Activated CD4-positive, alpha-beta T cell treated with anti-CD3 and anti-CD28 coated beads for 36 hours (primary cell): ENCODE measurements around the gene CEMIP. TPM values are rescaled to one million over a fixed set of nuclear protein-coding genes. Genes with fewer than 3 reads are reported as not detected.

ENCODE experiments used
- ATAC-seq: fragments of 200-7000 bp; cut with Tn5 transposase; one replicate; pipeline ENCODE4 v1.10.0; 2021; ENCODE audit warnings: mild to moderate bottlenecking, moderate library complexity
- CTCF ChIA-PET: fragments of 350-600 bp; sonication (Branson Sonifier 250); formaldehyde crosslinking; loops from one replicate; lab custom pipeline; 2021; ENCODE audit warnings: antibody characterized with exemption; lab: Charles Lee
- POLR2A ChIA-PET: fragments of 350-600 bp; sonication (Branson Sonifier 250); formaldehyde crosslinking; loops from one replicate; lab custom pipeline; 2021; ENCODE audit warnings: antibody characterized with exemption, inconsistent platforms; lab: Charles Lee
- DNase-seq: peaks from one replicate; pipeline ENCODE4 v3.0.0-alpha.2; 2020
- H3K27ac Mint-ChIP-seq: one replicate; pipeline ENCODE4 v1.8.0; 2021; ENCODE audit warnings: mixed read lengths
- H3K27me3 Mint-ChIP-seq: one replicate; pipeline ENCODE4 v1.8.0; 2021; ENCODE audit warnings: mixed read lengths
- H3K36me3 Mint-ChIP-seq: one replicate; pipeline ENCODE4 v1.8.0; 2021; ENCODE audit warnings: low read depth, mixed read lengths
- H3K4me1 Mint-ChIP-seq: one replicate; pipeline ENCODE4 v1.8.0; 2021; ENCODE audit warnings: mixed read lengths
- H3K4me3 Mint-ChIP-seq: one replicate; pipeline ENCODE4 v1.8.0; 2021; ENCODE audit warnings: mild to moderate bottlenecking, moderate library complexity, mixed read lengths
- H3K9me3 Mint-ChIP-seq: one replicate; pipeline ENCODE4 v1.8.0; 2021; ENCODE audit warnings: low read depth, mixed read lengths
- intact Hi-C, 2 experiments: fragments of 100-400 bp; cut with DNase I in 1 of 2; cut with micrococcal nuclease in 1 of 2; formaldehyde crosslinking; loops; one replicate each; pipeline versions ENCODE4 v1.14.2 to v1.15.1; 2022 to 2024; cut with DNase I, micrococcal nuclease
- total RNA-seq, 2 experiments: library from RNA; stranded (reverse); gene quantifications; one replicate each; pipeline ENCODE4 v1.2.3, GENCODE V29; 2021

The CEMIP gene
- total RNA-seq, 2 experiments from 2014 or later = 0.04 TPM; not detected in 1

DNA sequence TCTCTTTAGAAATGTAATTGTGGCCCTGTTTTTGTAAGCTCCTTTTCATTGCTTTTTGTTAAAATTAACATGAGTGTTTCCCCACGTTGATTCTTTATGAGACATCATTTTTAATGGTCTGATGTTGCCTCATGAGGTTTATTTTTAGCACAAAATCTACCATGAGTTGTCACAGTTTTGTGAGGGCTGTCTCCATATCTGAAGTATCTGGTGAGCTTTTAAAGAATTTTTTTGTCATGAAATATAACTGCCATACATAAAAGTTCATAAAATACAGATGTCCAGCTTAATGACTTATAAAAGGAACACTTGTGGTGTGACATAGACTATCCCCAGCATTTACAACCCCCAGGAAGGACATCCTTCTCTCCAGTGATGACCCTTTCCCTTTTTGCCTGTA is 34.3 kb upstream of the CEMIP start:
- intact Hi-C loops = no loop called here
- DNase-seq = no peak
- no peak for ATAC-seq
- Mint-ChIP-seq H3K4me1 (no peaks in the 10 kb centered on the region), H3K4me3 (no peak overlapping the region), H3K27me3 (no peaks in the 10 kb centered on the region), H3K27ac (no peak overlapping the region), H3K9me3 (peaks cover 5% of the 10 kb centered on the region), H3K36me3 (no peaks in the 10 kb centered on the region)
- ChIA-PET CTCF (no interaction called here), POLR2A (no interaction called here)

DNA sequence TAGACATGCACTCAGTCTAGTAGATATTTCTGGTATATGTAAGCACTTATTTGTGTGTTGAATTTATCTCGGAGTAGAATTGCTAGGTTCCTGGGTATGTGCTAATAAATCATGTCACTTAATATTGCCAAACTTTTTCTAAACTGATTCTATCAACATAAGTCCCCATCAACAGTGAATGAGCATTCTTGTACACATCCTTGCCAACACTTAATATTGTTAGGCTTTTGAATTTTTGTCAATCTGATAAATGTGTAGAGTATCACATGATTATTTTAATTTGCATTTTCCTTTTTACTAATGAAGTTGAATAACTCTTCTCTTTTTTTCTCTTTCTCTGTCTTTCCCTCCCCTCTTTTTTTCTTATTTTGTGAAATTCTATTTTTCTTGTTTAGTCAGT is 33.3 kb upstream of the CEMIP start:
- H3K27ac Mint-ChIP-seq = no peak overlapping the region
- H3K27me3 Mint-ChIP-seq = no peaks in the 10 kb centered on the region
- H3K9me3 Mint-ChIP-seq = peaks cover 5% of the 10 kb centered on the region
- no peak for DNase-seq
- intact Hi-C loops = no loop called here
- no peak for ATAC-seq
- H3K36me3 Mint-ChIP-seq = peaks cover 6% of the 10 kb centered on the region
- POLR2A ChIA-PET = no interaction called here
- H3K4me3 Mint-ChIP-seq = no peak overlapping the region
- no peaks in the 10 kb centered on the region for H3K4me1 Mint-ChIP-seq
- CTCF ChIA-PET = no interaction called here

DNA sequence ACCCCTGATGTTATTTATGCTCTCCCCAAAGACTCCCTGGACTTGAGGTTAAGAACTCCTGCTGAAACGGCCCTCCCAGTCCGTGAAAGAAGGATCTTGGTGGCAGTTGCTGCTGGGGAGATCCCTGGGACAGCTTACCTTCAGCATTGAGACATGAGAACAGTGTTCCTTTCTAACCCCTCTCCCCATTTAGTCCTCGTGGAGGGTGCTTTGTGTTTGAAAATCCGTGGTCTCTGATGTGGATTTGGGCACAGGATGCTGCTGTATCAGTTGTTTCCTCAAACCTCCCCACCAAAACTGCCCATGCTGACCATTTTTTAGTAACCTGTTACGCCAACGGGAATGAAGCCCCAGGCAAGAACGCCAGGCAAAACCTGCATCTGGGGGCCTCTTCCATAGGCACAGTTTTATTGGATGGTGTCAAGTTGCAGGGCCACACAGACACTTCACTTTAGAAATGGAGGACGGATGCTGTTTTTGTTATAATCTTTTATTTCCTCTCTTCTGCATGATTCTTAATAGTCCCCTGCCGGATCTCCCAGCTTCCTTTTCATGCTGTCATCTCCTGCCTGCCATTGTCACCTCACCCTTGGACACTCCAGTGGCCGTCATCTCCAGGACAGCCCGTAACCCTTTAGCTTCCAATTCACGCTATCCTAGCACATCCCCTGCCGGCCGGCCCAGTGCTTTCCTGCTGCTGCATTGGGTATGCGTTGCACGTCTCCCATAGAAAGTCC is 31.7 kb upstream of the CEMIP start:
- POLR2A ChIA-PET = no interaction called here
- H3K27ac Mint-ChIP-seq = no peak overlapping the region
- ATAC-seq (no peak), DNase-seq (no peak)
- H3K27me3 Mint-ChIP-seq = no peaks in the 10 kb centered on the region
- H3K4me3 Mint-ChIP-seq = no peak overlapping the region
- no peaks in the 10 kb centered on the region for H3K4me1 Mint-ChIP-seq
- peaks cover 5% of the 10 kb centered on the region for H3K9me3 Mint-ChIP-seq
- H3K36me3 Mint-ChIP-seq = peaks cover 9% of the 10 kb centered on the region
- CTCF ChIA-PET = interaction anchor here (1.2 kb wide), 1 partner anchor 29 kb away, joined by 4 read pairs; no protein-coding TSS in a partner anchor
- intact Hi-C loops = no loop called here

DNA sequence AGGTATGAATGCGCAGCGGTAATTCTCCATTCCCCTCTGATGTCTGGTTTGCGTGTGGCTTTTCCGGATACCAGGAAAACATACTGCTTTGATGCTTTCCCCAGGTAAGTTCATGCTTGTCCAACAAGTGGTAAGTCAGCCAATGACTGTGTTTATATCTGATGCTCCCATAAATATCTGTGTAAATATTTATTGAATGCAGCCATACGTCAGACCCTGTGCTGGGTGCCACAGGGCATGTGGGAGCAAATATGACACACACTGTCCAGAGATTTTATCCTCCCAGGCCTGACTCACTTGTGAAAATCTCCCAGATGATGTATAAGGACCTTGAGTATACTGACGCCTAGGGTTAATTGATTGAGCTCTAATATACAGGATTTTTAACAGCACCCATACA is 29.6 kb upstream of the CEMIP start:
- ChIA-PET POLR2A (no interaction called here), CTCF (interaction anchor here (1.1 kb wide), 1 partner anchor 27 kb away, joined by 3 read pairs; no protein-coding TSS in a partner anchor)
- ATAC-seq (no peak), DNase-seq (no peak)
- H3K27me3 Mint-ChIP-seq = no peaks in the 10 kb centered on the region
- no peaks in the 10 kb centered on the region for H3K4me1 Mint-ChIP-seq
- peaks cover 5% of the 10 kb centered on the region for H3K9me3 Mint-ChIP-seq
- no peak overlapping the region for H3K4me3 Mint-ChIP-seq
- H3K36me3 Mint-ChIP-seq = peaks cover 9% of the 10 kb centered on the region
- H3K27ac Mint-ChIP-seq = no peak overlapping the region
- intact Hi-C loops = no loop called here

DNA sequence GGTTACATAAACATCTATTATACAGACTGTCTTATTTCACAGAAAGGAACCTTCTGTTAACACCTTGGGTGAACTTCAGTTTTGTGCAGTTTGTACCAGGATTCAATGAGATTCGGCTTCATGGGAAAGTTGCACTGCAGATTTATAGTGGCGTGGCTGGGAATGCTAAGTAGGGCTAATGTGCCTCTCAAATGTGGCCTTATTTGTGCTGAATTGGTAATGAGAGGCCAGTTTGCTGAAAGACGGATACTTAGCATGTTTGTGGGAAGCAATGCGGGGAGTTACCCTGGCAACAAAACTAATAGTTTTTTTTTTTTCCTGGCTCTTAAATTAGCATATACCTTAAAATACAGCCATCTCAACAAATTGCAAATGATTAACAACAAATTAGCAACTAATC is 28.6 kb upstream of the CEMIP start:
- no peak overlapping the region for H3K4me3 Mint-ChIP-seq
- ChIA-PET POLR2A (no interaction called here), CTCF (interaction anchor here (0.5 kb wide), 1 partner anchor 22 kb away, joined by 3 read pairs; no protein-coding TSS in a partner anchor)
- no peaks in the 10 kb centered on the region for H3K27me3 Mint-ChIP-seq
- DNase-seq (no peak), ATAC-seq (no peak)
- no peaks in the 10 kb centered on the region for H3K4me1 Mint-ChIP-seq
- intact Hi-C loops = no loop called here
- peaks cover 9% of the 10 kb centered on the region for H3K36me3 Mint-ChIP-seq
- H3K27ac Mint-ChIP-seq = no peak overlapping the region
- H3K9me3 Mint-ChIP-seq = peaks cover 5% of the 10 kb centered on the region

DNA sequence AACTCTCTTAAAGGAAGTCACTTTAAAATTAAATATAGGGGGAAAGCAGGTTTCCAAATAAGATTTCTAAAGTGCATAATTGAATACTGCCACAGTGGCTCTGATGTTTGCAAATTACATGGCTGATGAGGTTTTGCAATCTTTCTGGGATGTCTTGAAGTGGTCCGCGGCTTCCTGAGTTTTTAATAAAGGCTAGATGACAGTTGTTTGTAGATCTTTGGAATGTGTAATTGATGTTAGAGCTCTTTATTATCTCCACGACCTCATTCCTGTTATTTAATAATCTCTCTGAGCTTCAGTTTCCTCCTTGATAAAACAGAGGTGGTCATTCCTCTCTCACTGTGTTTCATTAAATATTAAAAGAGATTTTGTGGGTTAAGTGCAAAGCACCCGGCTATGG is 27.0 kb upstream of the CEMIP start:
- CTCF ChIA-PET = no interaction called here
- Mint-ChIP-seq H3K4me1 (no peaks in the 10 kb centered on the region), H3K27me3 (no peaks in the 10 kb centered on the region), H3K36me3 (peaks cover 9% of the 10 kb centered on the region), H3K9me3 (no peaks in the 10 kb centered on the region), H3K4me3 (no peak overlapping the region), H3K27ac (no peak overlapping the region)
- POLR2A ChIA-PET = no interaction called here
- intact Hi-C loops = no loop called here
- no peak for ATAC-seq
- no peak for DNase-seq

DNA sequence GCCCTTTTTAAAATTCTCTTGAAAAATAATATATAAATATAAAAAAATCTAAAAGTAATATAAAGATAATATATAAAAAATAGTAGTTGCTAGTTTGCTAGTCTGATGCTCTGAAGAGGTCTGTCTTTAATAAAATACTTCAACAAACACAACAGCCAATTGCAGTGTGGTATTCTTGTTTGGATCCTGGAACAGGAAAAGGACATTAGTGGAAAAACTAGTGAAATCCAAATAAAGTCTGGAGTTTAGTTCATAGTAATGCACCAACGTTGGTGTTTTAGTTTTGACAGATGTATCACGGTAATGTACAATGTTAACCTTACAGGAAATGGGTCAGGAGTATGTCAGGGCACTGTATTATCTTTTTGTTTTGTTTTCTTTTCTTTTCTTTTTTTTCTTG is 26.0 kb upstream of the CEMIP start:
- intact Hi-C loops = no loop called here
- Mint-ChIP-seq H3K4me3 (no peak overlapping the region), H3K36me3 (peaks cover 9% of the 10 kb centered on the region), H3K4me1 (no peaks in the 10 kb centered on the region), H3K27ac (no peak overlapping the region), H3K9me3 (no peaks in the 10 kb centered on the region), H3K27me3 (no peaks in the 10 kb centered on the region)
- POLR2A ChIA-PET = no interaction called here
- ATAC-seq (no peak), DNase-seq (no peak)
- CTCF ChIA-PET = no interaction called here

DNA sequence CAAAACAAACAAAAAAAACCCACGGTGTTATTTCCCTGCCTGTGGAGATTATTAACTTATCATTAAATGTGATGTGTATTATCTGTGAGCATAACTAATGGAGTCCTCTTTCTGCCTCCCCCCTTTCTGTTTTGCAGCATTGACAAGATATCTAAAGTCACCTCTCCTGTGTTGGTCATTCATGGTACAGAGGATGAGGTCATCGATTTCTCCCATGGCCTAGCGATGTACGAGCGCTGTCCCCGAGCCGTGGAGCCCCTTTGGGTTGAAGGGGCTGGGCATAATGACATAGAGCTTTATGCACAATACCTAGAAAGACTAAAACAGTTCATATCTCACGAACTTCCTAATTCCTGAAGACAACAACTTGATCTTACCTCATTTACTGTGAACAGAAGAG is 25.2 kb upstream of the CEMIP start:
- ChIA-PET POLR2A (no interaction called here), CTCF (no interaction called here)
- intact Hi-C loops = no loop called here
- no peaks in the 10 kb centered on the region for H3K27me3 Mint-ChIP-seq
- H3K27ac Mint-ChIP-seq = no peak overlapping the region
- ATAC-seq (no peak), DNase-seq (no peak)
- no peak overlapping the region for H3K4me3 Mint-ChIP-seq
- H3K4me1 Mint-ChIP-seq = no peaks in the 10 kb centered on the region
- H3K9me3 Mint-ChIP-seq = no peaks in the 10 kb centered on the region
- H3K36me3 Mint-ChIP-seq = peaks cover 9% of the 10 kb centered on the region

DNA sequence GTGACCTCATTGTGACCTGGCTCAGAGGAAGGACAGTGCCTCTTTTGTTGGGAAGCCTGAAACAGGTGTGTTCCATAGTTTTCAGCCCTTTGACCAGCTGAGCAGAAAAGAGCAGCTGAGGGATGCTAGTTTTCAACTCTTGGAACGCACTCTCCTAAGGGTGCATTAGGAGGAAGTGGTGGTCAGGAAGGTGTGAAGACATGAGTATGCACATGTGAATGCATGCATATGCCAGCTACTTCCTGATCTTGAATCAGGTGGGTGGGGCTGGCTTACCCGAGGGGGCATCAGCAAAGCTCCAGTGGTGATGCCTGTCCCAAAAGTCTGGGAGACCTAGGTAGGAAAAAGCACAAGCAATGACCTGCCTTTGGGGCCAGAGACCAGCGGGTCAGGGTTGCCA is 23.3 kb upstream of the CEMIP start:
- CTCF ChIA-PET = interaction anchor here (0.7 kb wide), 1 partner anchor 480 kb away, joined by 3 read pairs; no protein-coding TSS in a partner anchor

DNA sequence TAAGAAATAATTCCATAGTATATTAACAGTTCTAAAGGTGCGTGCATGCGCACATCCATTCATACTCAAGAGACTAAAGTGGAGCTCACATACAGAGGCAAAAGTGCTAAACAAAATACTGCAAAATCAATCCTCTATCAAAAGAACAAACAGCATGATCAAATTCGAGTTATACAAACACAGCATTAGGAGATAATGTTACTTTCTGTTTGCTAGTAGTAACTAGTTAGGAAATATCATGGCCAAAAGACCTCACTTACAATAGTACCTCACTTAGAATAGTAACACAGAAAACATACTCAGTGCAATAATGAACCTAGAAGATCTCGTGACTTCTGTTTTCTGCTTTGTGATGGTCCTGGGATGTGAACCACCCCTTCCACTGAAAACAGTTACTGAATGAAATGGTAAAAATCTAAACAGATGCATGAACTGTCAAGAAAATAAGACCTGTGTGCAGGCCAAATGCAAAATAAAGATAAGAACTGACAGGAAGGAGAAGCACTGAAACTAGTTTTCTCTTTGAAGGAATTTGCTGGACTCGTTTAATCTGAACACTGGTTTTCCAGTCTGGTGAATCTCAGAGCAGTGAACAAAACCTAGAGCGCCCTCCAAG is 20.9 kb upstream of the CEMIP start:
- Mint-ChIP-seq H3K9me3 (no peaks in the 10 kb centered on the region), H3K27me3 (no peaks in the 10 kb centered on the region), H3K4me1 (no peaks in the 10 kb centered on the region), H3K27ac (no peak overlapping the region), H3K36me3 (no peaks in the 10 kb centered on the region), H3K4me3 (no peak overlapping the region)
- CTCF ChIA-PET = no interaction called here
- DNase-seq (no peak), ATAC-seq (no peak)
- POLR2A ChIA-PET = no interaction called here
- intact Hi-C loops = no loop called here

More for the DNA sequence above, 23.3 kb upstream of the CEMIP start:
- DNase-seq (no peak), ATAC-seq (no peak)
- H3K27ac Mint-ChIP-seq = no peak overlapping the region
- intact Hi-C loops = no loop called here
- no peak overlapping the region for H3K4me3 Mint-ChIP-seq
- POLR2A ChIA-PET = no interaction called here
- no peaks in the 10 kb centered on the region for H3K9me3 Mint-ChIP-seq
- no peaks in the 10 kb centered on the region for H3K27me3 Mint-ChIP-seq
- no peaks in the 10 kb centered on the region for H3K4me1 Mint-ChIP-seq
- H3K36me3 Mint-ChIP-seq = peaks cover 3% of the 10 kb centered on the region

DNA sequence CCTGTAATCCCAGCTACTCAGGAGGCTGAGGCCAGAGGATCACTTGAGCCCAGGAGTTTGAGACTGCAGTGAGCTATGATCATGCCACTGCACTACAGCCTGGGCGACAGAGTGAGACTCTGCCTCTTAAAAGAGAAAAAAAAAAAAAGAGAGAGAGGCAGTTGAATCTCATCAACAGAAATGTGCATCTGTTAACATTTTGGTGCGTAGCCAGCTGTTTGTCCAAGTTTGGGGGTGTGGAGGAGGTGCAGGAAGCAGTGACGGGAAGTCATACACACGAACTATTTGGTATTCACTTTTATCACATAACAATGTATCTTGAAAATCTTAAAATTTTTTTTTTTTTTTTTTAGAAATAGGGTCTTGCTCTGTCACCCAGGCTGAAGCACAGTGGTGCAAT is 18.2 kb upstream of the CEMIP start:
- no peaks in the 10 kb centered on the region for H3K9me3 Mint-ChIP-seq
- intact Hi-C loops = no loop called here
- no peak for ATAC-seq

DNA sequence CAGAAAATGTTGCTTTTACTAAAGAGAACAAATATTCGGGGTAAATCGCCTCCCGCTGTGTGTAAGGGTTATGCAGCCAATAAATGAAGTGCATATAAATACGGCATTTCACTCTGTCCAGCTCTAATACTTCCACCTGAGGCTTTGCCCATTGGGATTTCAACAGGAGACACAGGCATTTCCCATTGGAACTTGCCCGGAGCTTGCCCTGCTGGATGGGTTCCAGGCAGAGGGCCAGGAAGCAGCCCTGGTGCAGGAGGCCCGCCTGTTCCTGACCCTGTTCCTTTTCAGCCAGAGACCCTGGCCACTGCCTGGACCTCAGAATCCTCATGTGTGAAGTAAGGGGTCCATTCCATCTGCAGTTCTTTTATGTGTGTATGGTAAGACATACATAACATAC is 17.4 kb upstream of the CEMIP start:
- H3K4me1 Mint-ChIP-seq = no peaks in the 10 kb centered on the region
- DNase-seq (no peak), ATAC-seq (no peak)
- POLR2A ChIA-PET = interaction anchor here (0.9 kb wide), 1 partner anchor 1173 kb away, joined by 12 read pairs; no protein-coding TSS in a partner anchor
- no peaks in the 10 kb centered on the region for H3K9me3 Mint-ChIP-seq
- H3K27me3 Mint-ChIP-seq = no peaks in the 10 kb centered on the region
- no peak overlapping the region for H3K4me3 Mint-ChIP-seq
- no peaks in the 10 kb centered on the region for H3K36me3 Mint-ChIP-seq
- CTCF ChIA-PET = interaction anchor here (1.1 to 1.7 kb wide), 2 partner anchors 14 to 218 kb away, joined by 3 to 4 read pairs; no protein-coding TSS in a partner anchor
- no peak overlapping the region for H3K27ac Mint-ChIP-seq
- intact Hi-C loops = no loop called here

More for the DNA sequence above, 18.2 kb upstream of the CEMIP start:
- H3K4me1 Mint-ChIP-seq = no peaks in the 10 kb centered on the region
- POLR2A ChIA-PET = interaction anchor here (0.6 to 0.9 kb wide), 3 partner anchors 27 to 1172 kb away, joined by 3 to 12 read pairs (median 4); no protein-coding TSS in a partner anchor
- H3K36me3 Mint-ChIP-seq = no peaks in the 10 kb centered on the region
- H3K4me3 Mint-ChIP-seq = no peak overlapping the region
- no peak for DNase-seq
- H3K27ac Mint-ChIP-seq = no peak overlapping the region
- CTCF ChIA-PET = interaction anchor here (0.6 to 1.7 kb wide), 4 partner anchors 15 to 666 kb away, joined by 3 to 4 read pairs (median 3); no protein-coding TSS in a partner anchor
- no peaks in the 10 kb centered on the region for H3K27me3 Mint-ChIP-seq
